GM21786 (cell line): ENCODE measurements around the gene LDLRAD3.
"Not testable (repeated sequence)": the region's sequence is repeated elsewhere in the genome, so short reads cannot be mapped to it uniquely, and the experiment has no call there.

Experiments
- ATAC-seq: cut with Tn5 transposase; IDR thresholded peaks from one replicate; pipeline ENCODE4 v1.9.1; 2021; ENCODE audit not compliant: unreplicated experiment

LDLRAD3 gene

DNA sequence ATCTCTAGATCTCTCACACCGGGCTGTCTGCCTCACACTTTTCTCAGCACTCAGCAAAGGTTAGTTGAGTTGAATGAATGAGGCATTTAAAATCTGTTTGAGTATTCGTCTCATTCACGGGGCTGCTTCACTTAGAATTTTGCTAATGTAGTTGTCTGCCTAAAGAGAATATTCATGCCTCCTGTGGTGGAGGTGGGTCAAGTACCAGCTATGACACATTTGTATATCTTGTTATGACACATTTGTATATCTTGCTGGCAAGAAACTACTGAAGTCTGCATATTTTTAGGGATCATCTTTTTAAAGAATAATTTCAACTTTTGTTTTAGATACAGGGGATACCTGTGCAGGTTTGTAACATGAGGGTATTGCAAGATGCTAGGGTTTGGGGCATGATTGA lies 43.1 kb downstream of the LDLRAD3 start:
- no peak for ATAC-seq

DNA sequence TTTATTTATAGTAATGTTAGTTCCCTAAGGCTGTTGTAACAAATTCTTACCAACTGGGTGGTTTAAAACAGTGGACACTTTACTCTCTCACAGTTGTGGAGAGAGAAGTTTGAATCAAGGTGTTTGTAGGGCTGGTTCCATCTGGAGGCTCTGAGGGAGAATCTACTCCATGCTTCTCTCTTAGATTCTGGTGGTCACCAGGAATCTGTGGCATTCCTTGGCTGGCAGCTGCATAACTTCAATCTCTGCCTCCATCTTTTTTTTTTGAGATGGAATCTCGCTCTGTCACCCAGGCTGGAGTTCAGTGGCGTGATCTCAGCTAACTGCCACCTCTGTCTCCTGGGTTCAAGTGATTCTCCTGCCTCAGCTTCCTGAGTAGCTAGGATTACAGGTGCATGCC lies 46.3 kb downstream of the LDLRAD3 start:
- no peak for ATAC-seq

- no peak for ATAC-seq
Measured at GRCh38 chr11:35990816-35991215, 47.0 kb downstream of the LDLRAD3 start.

DNA sequence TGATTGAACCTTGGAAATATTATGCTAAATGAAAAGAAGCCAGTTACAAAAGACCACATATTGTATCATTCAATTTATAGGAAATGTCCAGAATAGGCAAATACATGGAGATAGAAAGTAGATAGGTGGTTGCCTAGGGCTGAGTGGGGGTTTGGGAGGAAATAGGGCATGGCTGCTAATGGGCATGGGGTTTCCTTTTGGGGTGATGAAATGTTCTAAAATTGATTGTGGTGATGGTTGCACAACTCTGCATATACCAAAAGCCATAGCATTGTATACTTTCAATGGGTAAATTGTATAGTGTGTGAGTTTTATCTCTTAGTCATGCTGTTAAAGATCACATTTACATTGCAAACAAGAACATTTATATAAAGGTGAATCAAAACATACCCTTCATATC lies 48.7 kb downstream of the LDLRAD3 start:
- no peak for ATAC-seq

GRCh38 chr11:35994421-35994820 lies 50.6 kb downstream of the LDLRAD3 start:
- ATAC-seq: no peak

GRCh38 chr11:35995681-35996271 lies 51.9 kb downstream of the LDLRAD3 start:
- no peak for ATAC-seq

GRCh38 chr11:35997902-35998520 lies 54.1 kb downstream of the LDLRAD3 start:
- ATAC-seq: no peak

- ATAC-seq: no peak
Measured at GRCh38 chr11:35998634-35999033, 54.8 kb downstream of the LDLRAD3 start.

DNA sequence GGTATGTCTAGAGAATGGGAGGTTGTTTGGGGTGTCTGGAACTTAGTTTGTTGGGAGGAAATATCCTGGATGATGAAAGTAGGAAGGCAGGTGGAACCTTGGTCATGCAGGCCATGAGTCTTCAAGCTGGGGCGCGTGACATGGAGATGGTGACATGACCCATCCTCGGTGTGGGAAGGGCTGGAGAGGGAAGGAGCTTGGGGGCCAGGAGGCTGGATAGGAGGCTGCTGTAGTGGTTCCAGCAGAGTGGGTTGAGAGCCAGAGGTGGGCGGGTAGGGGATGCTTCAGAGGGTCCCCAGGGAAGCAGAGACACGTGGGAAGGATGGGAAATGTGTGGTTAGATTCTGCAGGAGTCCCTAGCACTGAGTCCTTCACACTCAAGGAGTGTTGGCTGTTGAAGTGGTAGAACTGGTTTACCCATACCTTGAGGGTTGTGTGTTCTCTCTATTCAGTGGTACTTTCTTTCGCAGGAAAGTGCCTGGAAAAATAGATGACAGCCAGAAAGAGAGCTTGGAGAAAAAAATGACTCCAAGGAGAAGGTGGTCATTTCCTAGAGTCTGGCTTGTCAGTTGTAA lies 56.8 kb downstream of the LDLRAD3 start:
- no peak for ATAC-seq

DNA sequence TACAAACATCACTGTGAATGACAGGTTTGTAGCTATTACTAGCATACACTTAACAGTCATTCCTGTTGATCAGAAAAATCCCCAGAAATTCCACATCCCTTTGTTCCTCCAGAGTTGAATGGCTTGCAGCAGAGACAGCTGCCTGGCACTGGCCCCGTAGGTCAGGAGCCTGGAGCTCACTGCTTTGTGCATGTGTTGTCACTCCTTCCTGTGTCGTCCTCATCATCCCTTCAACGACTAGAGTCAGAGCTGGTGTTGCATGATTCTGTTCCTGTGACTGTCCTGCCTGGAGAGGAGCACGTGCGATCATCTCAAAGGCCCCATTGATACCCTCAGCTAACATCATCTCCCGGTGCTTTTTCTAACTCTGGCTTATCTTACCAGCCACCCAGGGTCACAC lies 58.3 kb downstream of the LDLRAD3 start:
- ATAC-seq: no peak

DNA sequence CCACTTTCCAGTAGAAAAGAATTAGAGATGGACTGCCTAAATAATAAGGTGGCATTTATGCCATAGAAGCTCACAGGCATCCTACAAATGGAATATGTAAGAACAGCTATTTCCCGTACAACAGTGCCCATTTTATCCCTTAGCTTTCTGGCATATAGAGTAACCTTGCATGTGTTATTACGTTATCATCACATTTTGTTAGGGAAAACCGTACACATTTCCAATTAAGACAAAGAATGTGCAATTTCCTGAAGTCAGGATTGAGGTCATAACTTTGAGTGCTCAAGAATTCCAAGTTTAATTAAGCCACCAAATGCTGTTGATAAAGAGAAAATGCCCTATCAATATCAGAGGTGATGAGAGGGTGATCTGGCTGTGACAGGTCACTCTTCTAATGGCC lies 58.9 kb downstream of the LDLRAD3 start:
- ATAC-seq: no peak

GRCh38 chr11:36006556-36006955 lies 62.7 kb downstream of the LDLRAD3 start:
- ATAC-seq: no peak

DNA sequence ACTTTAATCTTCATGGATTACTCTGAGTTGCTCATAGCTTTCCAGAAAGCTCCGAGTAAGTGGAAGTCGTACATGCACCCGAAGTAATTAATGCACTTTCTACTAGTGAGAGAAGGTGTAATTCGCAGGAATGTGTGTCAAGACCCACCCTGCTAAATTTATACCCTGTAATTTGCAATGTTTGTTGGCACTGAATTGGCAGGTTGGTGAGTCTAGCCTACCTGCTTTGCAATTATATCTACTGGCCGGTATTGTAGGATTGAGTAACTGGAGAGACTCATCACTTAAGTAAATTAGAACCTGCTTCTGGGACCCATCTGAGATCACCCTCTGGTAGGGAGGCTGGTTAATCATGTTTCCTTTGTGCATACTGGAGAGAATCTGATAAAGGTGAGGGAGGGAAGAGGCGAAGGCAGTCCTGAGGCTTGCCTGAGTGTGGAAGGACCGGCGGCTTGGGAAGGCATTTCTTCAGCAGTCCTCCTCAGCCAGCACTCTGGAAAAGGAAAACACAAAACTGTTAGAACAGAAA lies 63.3 kb downstream of the LDLRAD3 start:
- no peak for ATAC-seq

- no peak for ATAC-seq
Measured at GRCh38 chr11:36008584-36008983, 64.7 kb downstream of the LDLRAD3 start.

GRCh38 chr11:36009473-36009872 lies 65.6 kb downstream of the LDLRAD3 start:
- no peak for ATAC-seq

- no peak for ATAC-seq
Measured at GRCh38 chr11:36010010-36010740, 66.3 kb downstream of the LDLRAD3 start.

DNA sequence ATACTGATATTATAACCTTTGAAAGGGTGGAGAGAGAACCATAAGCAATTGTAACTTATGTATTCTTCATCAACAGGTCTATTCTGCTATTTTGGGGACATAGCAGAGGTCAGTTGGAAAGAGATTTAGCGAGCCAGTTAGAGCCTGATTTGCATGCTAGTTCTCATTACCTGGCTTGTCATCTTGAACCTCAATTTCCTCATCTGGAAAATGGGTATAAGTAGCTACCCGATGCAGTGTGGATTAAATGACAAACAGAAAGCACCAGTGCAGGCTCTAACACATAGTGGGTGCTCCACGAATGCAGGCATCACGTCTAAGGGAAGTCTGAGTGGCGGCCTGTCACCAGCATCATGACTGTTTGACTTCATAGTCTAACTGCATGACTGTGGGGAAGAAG lies 67.7 kb downstream of the LDLRAD3 start:
- no peak for ATAC-seq

DNA sequence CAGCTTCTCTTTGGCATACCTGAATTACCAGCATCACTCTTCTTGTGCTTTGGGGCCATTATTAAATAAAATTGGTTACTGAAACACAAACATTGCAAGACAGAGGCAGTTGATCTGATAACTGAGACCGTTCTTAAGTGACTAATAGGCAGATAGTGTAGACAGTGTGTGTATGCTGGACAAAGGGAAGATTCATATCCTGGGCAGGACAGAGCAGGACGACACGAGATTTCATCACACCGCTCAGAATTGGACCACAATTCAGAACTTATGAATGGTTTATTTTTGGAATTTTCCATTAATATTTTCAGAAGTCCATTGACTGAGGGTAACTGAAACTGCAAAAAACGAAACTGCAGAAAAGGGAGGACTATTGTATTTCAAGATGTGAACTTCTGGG lies 68.6 kb downstream of the LDLRAD3 start:
- no peak for ATAC-seq

DNA sequence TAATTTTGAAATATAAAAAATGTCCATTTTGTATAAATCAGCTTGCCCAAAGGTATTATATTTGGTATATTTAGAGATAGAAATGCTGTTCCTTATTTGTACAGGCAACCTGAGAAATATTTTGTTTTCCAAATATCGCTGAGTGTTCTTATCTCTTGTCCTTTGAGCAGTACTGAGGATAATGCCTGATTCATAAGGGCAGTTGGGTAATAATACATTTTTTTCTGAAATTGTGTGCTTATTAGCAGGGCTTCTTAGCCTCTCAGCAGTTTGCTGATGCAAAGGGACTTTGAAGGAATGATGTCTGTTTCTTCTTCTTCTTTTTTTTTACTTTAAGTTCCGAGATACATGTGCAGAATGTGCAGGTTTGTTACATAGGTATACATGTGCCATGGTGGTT lies 69.1 kb downstream of the LDLRAD3 start:
- no peak for ATAC-seq

- not testable (repeated sequence) for ATAC-seq
Measured at GRCh38 chr11:36013446-36013845, 69.6 kb downstream of the LDLRAD3 start.

DNA sequence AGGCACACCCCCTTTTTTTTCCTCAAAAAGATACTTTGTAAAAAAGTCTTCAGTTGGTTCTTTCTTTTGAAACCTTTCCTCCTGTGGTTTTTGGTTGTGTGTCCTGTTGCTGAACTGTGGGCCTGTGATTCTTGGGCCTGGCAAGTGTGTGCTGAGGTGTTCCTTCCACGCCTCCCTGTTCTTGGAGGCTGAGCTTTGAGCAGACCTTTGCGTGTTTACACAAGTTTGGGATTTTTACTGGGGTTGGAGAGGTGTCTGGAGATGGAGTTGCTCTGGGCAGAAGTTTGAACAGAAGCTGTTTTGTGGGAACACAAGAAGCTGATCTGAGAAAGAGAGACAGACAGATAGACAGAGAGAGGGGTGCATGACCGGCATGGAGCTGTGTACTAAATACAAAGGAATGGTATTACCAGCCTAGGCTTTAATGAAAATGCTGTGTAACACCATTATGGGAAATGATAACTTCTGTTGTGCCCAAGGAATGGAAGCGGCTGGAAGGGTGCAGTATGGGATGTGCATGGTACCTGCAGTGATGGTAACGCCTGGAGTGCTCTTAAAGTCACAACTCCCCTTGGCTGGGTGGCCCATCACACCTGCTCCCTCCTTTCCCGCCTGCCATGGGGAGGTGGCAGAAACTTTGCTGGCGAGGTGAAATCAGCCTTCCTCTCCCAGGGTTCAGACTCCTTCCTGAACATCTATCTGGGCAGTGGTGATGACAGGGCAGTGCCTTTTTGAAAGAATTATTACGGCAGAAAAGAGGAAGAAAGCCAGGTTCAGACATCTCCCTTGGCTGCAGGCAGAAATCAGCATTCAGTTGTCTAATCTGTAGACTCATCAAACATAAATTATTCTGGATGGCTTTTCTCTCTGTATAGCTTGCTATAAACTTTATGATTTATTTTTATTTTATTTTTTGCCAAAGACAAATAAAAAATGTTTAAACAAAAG lies 70.4 kb downstream of the LDLRAD3 start:
- no peak for ATAC-seq
